GM23338 (cell line): ENCODE measurements around the gene NOS2. TPM values are rescaled to one million over a fixed set of nuclear protein-coding genes. Genes with fewer than 3 reads are reported as not detected.

Experiments
- ATAC-seq: fragments of 200-7000 bp; cut with Tn5 transposase; 3 replicates; pipeline ENCODE4 v1.9.1; 2020
- DNase-seq: peaks from one replicate; pipeline ENCODE4 v3.0.0-alpha.2; 2015; ENCODE audit warnings: low spot score
- H2AFZ ChIP-seq: fragments of 200-600 bp; sonication (generic); 2 replicates; pipeline ENCODE4 v1.8.0; 2016; ENCODE audit warnings: antibody characterized with exemption, mild to moderate bottlenecking, moderate library complexity
- H3F3A ChIP-seq: fragments of 200-600 bp; sonication (generic); replicated peaks from 2 replicates; pipeline ENCODE4 v1.8.0; 2017; ENCODE audit warnings: antibody characterized with exemption, mixed run types, low read depth
- H3K27ac ChIP-seq: fragments of 200-600 bp; sonication (generic); 2 replicates; pipeline ENCODE4 v1.6.1; 2016; ENCODE audit warnings: low read depth
- H3K27me3 ChIP-seq: fragments of 200-600 bp; sonication (generic); 2 replicates; pipeline ENCODE4 v1.8.0; 2016; ENCODE audit warnings: mild to moderate bottlenecking, mixed run types, moderate library complexity; ENCODE audit not compliant: insufficient read depth
- H3K36me3 ChIP-seq: fragments of 200-600 bp; sonication (generic); 2 replicates; pipeline ENCODE4 v1.8.0; 2016; ENCODE audit warnings: mild to moderate bottlenecking; ENCODE audit not compliant: insufficient read depth
- H3K4me1 ChIP-seq: fragments of 200-600 bp; sonication (generic); 2 replicates; pipeline ENCODE4 v1.8.0; 2016; ENCODE audit warnings: mild to moderate bottlenecking, moderate library complexity; ENCODE audit not compliant: insufficient read depth
- H3K4me2 ChIP-seq: fragments of 200-600 bp; sonication (generic); 2 replicates; pipeline ENCODE4 v1.7.1; 2017; ENCODE audit warnings: mixed run types
- H3K4me3 ChIP-seq: fragments of 200-600 bp; sonication (generic); 2 replicates; pipeline ENCODE4 v1.6.1; 2016; ENCODE audit warnings: mixed run types
- H3K79me2 ChIP-seq: fragments of 200-600 bp; sonication (generic); replicated peaks from 2 replicates; pipeline ENCODE4 v1.8.0; 2017; ENCODE audit warnings: mild to moderate bottlenecking; ENCODE audit not compliant: insufficient read depth
- H3K9me2 ChIP-seq: fragments of 200-600 bp; sonication (generic); 2 replicates; pipeline ENCODE4 v1.8.0; 2017; ENCODE audit not compliant: insufficient read depth
- H4K20me1 ChIP-seq: fragments of 200-600 bp; sonication (generic); replicated peaks from 2 replicates; pipeline ENCODE4 v1.8.0; 2017; ENCODE audit warnings: mild to moderate bottlenecking; ENCODE audit not compliant: insufficient read depth
- H3K27ac Mint-ChIP-seq: 2 replicates; pipeline ENCODE4 v1.8.0; 2020; ENCODE audit warnings: inconsistent platforms, mild to moderate bottlenecking, moderate library complexity, mixed read lengths
- H3K27me3 Mint-ChIP-seq: 3 replicates; pipeline ENCODE4 v1.8.0; 2022; ENCODE audit warnings: low read depth, mild to moderate bottlenecking, moderate library complexity, mixed read lengths, inconsistent platforms; ENCODE audit not compliant: insufficient read depth, poor library complexity
- H3K36me3 Mint-ChIP-seq: 3 replicates; pipeline ENCODE4 v1.8.0; 2021; ENCODE audit warnings: low read depth, mild to moderate bottlenecking, inconsistent platforms, moderate library complexity, mixed read lengths
- H3K4me1 Mint-ChIP-seq: 3 replicates; pipeline ENCODE4 v1.8.0; 2020; ENCODE audit warnings: mild to moderate bottlenecking, inconsistent platforms, mixed read lengths
- H3K4me3 Mint-ChIP-seq: 3 replicates; pipeline ENCODE4 v1.8.0; 2021; ENCODE audit warnings: moderate library complexity, mild to moderate bottlenecking, inconsistent platforms, mixed read lengths
- H3K9me3 Mint-ChIP-seq: 3 replicates; pipeline ENCODE4 v1.8.0; 2020; ENCODE audit warnings: moderate library complexity, mild to moderate bottlenecking, inconsistent platforms, mixed read lengths
- CREB1 ChIP-seq: fragments of 250-450 bp; sonication (Bioruptor Pico); IDR thresholded peaks from 2 replicates; pipeline ENCODE4 v1.5.0; 2020; ENCODE audit warnings: low read depth, mild to moderate bottlenecking, moderate library complexity
- EZH2 ChIP-seq: fragments of 200-600 bp; sonication (generic); IDR thresholded peaks from one replicate; pipeline ENCODE4 v1.8.0; 2017; ENCODE audit warnings: antibody characterized with exemption, mild to moderate bottlenecking, low read depth; ENCODE audit not compliant: unreplicated experiment
- EZH2phosphoT487 ChIP-seq: fragments of 200-600 bp; sonication (generic); IDR thresholded peaks from one replicate; pipeline ENCODE4 v1.8.1; 2018; ENCODE audit warnings: antibody characterized with exemption; ENCODE audit not compliant: unreplicated experiment
- JUNB ChIP-seq: IDR thresholded peaks from one replicate; pipeline ENCODE4 v1.6.1; 2016; ENCODE audit warnings: antibody characterized with exemption; ENCODE audit not compliant: unreplicated experiment
- NANOG ChIP-seq: IDR thresholded peaks from 2 replicates; pipeline ENCODE4 v1.6.1; 2016; ENCODE audit warnings: antibody characterized with exemption, borderline replicate concordance
- POLR2AphosphoS5 ChIP-seq: IDR thresholded peaks from 2 replicates; pipeline ENCODE4 v1.6.1; 2016; ENCODE audit warnings: antibody characterized with exemption, low read depth
- STAT1 ChIP-seq: IDR thresholded peaks from one replicate; pipeline ENCODE4 v1.6.1; 2016; ENCODE audit warnings: antibody characterized with exemption; ENCODE audit not compliant: unreplicated experiment
- ZNF331 ChIP-seq: fragments of 250-450 bp; sonication (Bioruptor Pico); IDR thresholded peaks from 2 replicates; pipeline ENCODE4 v1.5.0; 2020; ENCODE audit warnings: low read depth, mild to moderate bottlenecking, moderate library complexity
- ZNF462 ChIP-seq: fragments of 250-450 bp; sonication (Bioruptor Pico); IDR thresholded peaks from 2 replicates; pipeline ENCODE4 v1.5.0; 2020; ENCODE audit warnings: mild to moderate bottlenecking, moderate library complexity
- polyA plus RNA-seq: library from polyadenylated mRNA; unstranded; fragments of >200 nt; fragmentation: Nextera tagmentation; extraction: Ambion mirVana; gene quantifications from 2 replicates; pipeline ENCODE4 v1.2.1, GENCODE V29; 2016
- total RNA-seq: library from RNA; depleted of rRNA; stranded (reverse); fragments of >200 nt; shearing (Covaris generic); gene quantifications from 2 replicates; pipeline ENCODE4 v1.2.3, GENCODE V29; 2014
- TF ChIP-seq, protein P1 (sequence below): IDR thresholded peaks from 2 replicates; pipeline ENCODE4 v1.6.1; 2016; ENCODE audit warnings: antibody characterized with exemption
- TF ChIP-seq, protein P2 (sequence below), 2 experiments: fragments of 200-600 bp in 1 of 2; sonication (generic) in 1 of 2; conservative IDR thresholded peaks; 2 replicates each; pipeline versions ENCODE4 v1.5.1 to v1.6.1; 2016 to 2017; ENCODE audit warnings: antibody characterized with exemption in 2 of 2, low read depth in 2 of 2, mild to moderate bottlenecking in 2 of 2, moderate library complexity in 1 of 2

Gene NOS2
- total and polyA plus RNA-seq, 2 experiments from 2014 or later: 0.44 to 2.7 TPM

DNA sequence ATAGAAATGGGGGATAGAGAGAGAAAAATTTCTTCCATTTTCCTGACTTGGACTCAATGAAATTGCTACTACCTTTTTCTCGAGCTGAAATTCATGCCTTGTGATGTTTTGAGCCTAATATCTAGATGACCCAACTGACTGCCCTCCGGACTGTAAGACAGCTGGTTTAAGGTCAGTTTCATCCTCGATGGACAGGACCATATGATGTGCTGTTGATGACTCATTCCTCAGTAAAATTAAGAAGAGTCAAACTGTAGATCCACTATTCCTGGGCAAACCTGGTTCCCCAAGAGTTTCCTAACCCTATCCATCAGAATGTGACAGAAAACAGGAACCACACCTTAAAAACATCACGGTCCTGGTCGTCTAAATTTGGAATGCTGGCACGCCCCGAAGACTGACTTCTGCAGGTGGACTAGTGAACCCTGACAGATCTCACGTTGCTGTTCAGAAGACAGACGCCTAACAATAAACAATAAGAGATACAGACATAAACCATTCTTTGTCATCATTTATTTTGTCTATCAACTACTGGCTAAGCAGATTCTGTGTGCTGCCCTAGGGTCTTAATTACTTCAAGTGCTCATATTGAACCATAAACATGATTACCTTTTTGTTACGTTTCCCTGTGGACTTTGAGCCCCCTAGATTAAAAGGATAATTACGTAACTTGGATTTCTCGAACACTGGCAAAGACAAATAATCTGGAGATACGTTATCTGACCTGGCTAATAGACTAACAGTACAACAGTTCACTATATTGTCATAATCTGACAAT, 45.1 kb upstream of the NOS2 start:
- H3K9me2 ChIP-seq: no peaks in the 10 kb centered on the region
- peaks cover 4% of the 10 kb centered on the region; the same call in 1 of the 2 replicates for H3K4me1 ChIP-seq
- no peaks in the 10 kb centered on the region for H3K27me3 ChIP-seq
- no peak overlapping the region for H3K4me3 Mint-ChIP-seq
- no peaks in the 10 kb centered on the region for H3F3A ChIP-seq
- H4K20me1 ChIP-seq: no peaks in the 10 kb centered on the region
- H3K27ac ChIP-seq: no peak overlapping the region
- H3K4me2 ChIP-seq: no peak overlapping the region
- H3K27me3 Mint-ChIP-seq: no peaks in the 10 kb centered on the region
- no peak for ATAC-seq
- H3K9me3 Mint-ChIP-seq: no peaks in the 10 kb centered on the region
- H3K4me1 Mint-ChIP-seq: peaks cover 14% of the 10 kb centered on the region
- no peak overlapping the region for H3K4me3 ChIP-seq
- DNase-seq: no peak
- H3K27ac Mint-ChIP-seq: no peak overlapping the region
- no peak overlapping the region for H2AFZ ChIP-seq
- H3K79me2 ChIP-seq: no peaks in the 10 kb centered on the region
- no peaks in the 10 kb centered on the region for H3K36me3 ChIP-seq
- no peak for TF ChIP-seq EZH2phosphoT487
- no peak for TF ChIP-seq STAT1
- no peak for TF ChIP-seq ZNF462
- no peak for TF ChIP-seq ZNF331
- TF ChIP-seq, protein P1, sequence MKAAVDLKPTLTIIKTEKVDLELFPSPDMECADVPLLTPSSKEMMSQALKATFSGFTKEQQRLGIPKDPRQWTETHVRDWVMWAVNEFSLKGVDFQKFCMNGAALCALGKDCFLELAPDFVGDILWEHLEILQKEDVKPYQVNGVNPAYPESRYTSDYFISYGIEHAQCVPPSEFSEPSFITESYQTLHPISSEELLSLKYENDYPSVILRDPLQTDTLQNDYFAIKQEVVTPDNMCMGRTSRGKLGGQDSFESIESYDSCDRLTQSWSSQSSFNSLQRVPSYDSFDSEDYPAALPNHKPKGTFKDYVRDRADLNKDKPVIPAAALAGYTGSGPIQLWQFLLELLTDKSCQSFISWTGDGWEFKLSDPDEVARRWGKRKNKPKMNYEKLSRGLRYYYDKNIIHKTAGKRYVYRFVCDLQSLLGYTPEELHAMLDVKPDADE: no peak
- TF ChIP-seq JUNB: no peak
- TF ChIP-seq, protein P2, sequence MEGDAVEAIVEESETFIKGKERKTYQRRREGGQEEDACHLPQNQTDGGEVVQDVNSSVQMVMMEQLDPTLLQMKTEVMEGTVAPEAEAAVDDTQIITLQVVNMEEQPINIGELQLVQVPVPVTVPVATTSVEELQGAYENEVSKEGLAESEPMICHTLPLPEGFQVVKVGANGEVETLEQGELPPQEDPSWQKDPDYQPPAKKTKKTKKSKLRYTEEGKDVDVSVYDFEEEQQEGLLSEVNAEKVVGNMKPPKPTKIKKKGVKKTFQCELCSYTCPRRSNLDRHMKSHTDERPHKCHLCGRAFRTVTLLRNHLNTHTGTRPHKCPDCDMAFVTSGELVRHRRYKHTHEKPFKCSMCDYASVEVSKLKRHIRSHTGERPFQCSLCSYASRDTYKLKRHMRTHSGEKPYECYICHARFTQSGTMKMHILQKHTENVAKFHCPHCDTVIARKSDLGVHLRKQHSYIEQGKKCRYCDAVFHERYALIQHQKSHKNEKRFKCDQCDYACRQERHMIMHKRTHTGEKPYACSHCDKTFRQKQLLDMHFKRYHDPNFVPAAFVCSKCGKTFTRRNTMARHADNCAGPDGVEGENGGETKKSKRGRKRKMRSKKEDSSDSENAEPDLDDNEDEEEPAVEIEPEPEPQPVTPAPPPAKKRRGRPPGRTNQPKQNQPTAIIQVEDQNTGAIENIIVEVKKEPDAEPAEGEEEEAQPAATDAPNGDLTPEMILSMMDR (conservative IDR thresholded peaks at IDR 0.05; ENCODE audit: low read depth in 2 of 2): no peak
- no peak for TF ChIP-seq POLR2AphosphoS5
- TF ChIP-seq NANOG: no peak
- TF ChIP-seq EZH2: no peak
- no peak for TF ChIP-seq CREB1 (CRISPR knock-in tag)
- no peaks in the 10 kb centered on the region; the same call in 2 of the 3 replicates for H3K36me3 Mint-ChIP-seq
